Measurements from ENCODE around the gene BNIPL.

- no peak for TF ChIP-seq POLR2AphosphoS5 (IDR thresholded peaks at IDR 0.05)
- TF ChIP-seq, protein P1, sequence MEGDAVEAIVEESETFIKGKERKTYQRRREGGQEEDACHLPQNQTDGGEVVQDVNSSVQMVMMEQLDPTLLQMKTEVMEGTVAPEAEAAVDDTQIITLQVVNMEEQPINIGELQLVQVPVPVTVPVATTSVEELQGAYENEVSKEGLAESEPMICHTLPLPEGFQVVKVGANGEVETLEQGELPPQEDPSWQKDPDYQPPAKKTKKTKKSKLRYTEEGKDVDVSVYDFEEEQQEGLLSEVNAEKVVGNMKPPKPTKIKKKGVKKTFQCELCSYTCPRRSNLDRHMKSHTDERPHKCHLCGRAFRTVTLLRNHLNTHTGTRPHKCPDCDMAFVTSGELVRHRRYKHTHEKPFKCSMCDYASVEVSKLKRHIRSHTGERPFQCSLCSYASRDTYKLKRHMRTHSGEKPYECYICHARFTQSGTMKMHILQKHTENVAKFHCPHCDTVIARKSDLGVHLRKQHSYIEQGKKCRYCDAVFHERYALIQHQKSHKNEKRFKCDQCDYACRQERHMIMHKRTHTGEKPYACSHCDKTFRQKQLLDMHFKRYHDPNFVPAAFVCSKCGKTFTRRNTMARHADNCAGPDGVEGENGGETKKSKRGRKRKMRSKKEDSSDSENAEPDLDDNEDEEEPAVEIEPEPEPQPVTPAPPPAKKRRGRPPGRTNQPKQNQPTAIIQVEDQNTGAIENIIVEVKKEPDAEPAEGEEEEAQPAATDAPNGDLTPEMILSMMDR (IDR thresholded peaks at IDR 0.05): no peak
Measured at GRCh38 chr1:150992626-150993025, 43.8 kb upstream of the BNIPL start.

Measured in stomach (tissue), 4 donors.